HK-2 (cell line): ENCODE data around the gene NR6A1.

Experiments used
- DNase-seq: peaks from one replicate; pipeline ENCODE4 v3.0.0-alpha.2; 2018; ENCODE audit not compliant: unreplicated experiment

Gene NR6A1

DNA sequence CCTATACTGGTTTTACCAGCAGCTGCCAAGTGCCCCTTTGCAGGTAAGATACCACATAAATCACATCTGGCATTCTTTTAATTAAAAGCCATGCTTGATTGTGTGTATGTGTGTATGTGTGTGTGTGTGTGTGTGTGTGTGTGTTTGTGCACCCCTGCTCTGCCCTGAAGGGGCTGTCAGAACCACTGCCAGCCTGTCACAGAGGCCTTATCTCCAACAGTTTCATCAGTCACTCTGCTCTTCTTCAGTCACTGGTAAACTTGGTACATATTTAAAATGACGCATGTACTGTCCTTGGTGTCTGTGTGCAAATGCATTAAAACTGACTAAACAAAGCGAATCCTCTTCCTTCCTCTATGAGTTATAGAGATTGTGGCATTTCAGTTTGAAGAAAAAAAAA, 244.9 kb downstream of the NR6A1 start:
- no peak for DNase-seq

DNA sequence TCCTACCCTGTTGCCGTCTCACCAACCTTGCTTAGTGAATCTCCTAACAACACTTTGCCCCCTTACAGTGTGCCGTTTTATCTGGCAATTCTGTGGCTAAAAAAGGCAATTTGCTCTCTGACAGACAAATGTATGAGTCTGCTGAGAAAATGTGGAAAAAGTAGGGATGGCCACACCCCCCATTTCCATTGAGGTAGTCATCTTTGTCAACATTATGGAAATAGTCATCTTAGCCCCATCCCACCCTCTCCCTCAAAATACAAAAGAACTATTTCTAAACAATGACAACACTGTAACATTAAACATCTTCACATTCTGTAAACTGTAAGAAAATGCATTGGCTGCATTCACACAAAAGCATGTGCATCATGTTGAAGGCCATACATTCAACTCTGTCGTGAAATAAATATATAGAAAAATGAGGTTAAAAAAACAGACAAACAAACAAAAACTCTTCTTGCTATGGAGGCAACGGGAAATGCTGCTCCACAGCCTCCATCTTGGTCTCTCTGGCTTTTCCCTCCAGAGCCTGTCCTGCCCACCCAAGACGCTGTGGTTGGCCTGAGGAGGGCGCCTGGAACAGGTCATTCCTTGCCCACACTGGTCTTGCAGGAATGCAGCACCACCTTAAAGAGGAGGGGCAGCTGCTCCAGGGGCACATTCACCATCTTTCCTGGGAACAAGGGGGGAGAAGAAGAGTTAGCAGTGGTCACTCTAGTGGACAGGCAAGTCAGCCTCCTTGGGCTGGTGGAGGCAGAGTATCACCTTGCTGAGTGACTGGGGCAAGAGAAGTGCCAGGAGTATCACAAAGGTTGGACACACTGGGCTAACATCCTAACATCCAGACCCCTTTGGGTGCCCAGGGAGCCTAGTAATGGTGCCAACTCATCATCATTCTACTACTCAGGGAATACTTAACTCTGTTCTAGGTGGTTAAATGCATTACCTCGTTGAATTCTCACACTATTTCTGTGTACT, 248.7 kb downstream of the NR6A1 start:
- DNase-seq = no peak

DNA sequence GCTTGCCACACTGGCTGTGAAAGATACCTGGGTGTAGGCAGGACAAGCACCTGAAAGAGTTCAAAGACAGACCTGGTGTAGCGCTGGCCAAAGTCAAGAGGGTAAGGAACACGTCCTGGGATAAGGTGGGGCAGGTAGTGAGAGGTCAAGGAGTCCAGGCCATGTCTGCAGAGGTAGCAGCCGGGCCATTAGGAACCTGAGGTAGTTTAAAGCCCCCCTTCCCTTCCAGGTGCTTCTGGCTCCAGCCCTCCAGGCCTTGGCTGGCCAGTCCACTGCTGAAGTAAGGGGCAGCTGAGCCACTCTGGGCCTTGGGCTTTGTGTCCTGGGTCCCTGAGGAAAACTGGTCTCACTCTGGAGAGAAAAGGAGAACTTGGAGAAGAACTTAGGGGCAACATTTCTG, 250.0 kb downstream of the NR6A1 start:
- DNase-seq = no peak

DNA sequence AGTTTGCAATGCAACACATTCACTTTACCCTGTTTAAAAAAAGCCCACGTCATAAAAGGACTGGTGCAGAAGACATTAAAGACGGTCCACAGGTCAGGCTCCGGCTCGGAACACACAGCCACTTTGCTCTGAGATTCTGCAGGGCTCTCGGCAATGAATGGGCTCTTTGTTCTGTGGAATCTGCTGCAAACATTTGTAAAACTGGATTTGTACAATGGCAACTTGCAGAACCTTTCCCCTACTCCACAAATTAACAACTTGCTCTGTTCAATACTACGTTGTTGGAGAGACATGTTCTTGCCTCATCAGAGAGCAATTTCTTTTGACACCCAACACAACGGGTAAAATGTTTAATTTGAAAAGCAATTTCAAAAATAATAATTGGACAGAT, 250.9 kb downstream of the NR6A1 start:
- DNase-seq = no peak

DNA sequence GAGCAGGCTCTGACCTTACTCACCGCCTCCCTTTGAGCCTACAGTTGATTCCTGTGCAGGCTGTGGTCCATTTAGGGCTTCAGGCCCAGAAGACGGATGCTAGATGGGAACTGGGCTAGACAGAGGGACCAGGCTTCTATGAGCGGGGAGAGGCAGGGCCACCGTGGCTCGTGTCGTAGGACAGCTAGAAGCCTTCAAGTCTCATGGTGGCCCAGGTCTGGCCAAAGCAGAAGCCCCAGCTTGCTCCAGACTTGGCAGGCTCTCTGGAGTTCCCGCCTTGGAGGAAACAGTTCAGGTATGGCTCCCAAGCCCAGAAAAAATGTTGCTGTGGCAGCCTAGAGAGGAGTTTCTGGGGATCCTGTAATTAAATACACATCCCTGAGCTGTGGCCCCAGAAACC, 253.0 kb downstream of the NR6A1 start:
- DNase-seq = no peak

GRCh38 chr9:124517600-124517999, 253.5 kb downstream of the NR6A1 start:
- no peak for DNase-seq

DNA sequence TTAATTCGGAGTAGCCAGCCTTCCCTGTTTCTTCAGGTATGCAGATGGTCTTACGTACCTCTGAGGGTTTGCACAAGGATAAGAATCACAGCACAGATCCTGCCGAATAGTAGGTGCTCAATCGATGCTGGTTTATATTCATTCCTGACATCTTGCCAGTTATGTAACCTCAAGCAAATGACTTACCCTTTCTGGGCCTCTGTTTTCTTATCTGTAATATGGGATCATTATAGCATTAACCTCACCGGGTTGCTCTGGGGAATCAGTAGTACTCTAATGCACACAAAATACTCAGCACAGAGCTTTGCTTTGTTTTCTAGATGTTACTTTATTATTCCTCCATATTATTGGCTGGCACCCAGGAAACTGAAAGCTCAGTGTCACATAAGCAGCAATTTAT, 256.2 kb downstream of the NR6A1 start:
- DNase-seq = no peak

DNA sequence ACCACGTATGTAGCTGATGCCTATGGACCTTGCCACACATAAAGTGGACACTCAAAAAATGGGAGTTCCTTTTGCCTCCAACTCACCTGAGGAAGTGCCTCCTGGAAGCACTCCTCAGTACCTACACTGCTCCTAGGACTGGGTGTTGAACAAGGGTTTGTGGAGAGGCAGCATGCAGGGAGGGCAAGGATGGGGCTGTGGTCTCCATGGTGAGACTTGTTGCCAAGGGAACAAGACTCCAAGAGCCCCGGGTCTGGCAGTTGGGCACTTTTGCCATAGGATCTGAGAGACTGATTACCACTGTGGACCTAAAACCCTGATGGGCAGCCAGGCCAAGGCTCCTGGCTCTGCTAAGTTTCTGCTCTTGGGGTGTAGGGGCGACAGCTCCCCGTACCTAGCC, 257.0 kb downstream of the NR6A1 start:
- no peak for DNase-seq

DNA sequence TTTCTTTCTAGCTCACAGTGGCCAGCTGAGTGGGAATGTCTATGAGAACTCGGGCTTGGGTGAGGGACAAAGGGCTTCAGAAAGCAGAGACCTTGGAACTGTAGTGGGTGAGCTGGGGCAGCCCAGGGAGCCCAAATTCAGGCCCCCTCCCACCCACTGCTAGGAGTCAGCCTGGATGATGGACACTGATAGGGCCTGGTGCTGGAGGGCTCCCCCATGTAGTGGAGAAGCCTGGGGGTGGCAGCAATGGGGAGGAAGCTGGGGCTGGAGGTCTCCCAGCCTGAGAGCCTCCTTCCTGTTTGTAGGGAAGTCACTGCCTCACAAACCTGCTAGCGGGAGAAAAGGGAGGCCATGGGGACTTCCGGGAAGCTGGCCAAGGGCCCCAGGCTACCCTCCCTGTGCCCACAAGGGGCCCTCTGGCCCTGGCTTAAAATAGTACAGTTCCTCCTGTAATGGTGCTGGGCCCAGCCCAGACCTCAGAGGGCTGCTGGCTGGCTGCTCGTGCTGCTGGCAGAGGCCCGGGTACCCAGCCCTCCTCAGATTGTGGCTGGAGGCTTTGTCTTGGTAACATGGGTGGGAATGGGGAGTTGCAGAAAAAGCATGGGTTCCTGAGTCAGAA, 257.6 kb downstream of the NR6A1 start:
- DNase-seq = no peak

DNA sequence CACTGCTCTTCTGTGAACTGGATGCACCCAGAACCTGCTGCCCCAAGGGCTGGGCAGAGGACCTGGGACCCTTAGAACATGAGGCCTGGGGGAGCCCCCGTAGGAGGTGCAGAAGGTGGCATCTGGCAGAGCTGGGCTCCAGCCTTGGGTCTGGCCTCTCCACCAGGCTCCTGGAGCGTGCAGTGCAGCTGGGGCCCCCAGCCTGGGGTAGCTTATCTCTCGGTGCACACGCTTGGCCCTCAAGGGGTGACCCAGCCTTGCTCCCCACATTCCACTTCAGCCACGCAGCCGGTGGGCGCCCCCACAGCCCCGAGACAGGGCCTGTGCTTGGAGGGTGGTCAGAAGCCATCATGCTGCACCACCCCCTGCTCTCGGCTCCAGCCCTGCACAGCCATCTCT, 258.3 kb downstream of the NR6A1 start:
- no peak for DNase-seq

DNA sequence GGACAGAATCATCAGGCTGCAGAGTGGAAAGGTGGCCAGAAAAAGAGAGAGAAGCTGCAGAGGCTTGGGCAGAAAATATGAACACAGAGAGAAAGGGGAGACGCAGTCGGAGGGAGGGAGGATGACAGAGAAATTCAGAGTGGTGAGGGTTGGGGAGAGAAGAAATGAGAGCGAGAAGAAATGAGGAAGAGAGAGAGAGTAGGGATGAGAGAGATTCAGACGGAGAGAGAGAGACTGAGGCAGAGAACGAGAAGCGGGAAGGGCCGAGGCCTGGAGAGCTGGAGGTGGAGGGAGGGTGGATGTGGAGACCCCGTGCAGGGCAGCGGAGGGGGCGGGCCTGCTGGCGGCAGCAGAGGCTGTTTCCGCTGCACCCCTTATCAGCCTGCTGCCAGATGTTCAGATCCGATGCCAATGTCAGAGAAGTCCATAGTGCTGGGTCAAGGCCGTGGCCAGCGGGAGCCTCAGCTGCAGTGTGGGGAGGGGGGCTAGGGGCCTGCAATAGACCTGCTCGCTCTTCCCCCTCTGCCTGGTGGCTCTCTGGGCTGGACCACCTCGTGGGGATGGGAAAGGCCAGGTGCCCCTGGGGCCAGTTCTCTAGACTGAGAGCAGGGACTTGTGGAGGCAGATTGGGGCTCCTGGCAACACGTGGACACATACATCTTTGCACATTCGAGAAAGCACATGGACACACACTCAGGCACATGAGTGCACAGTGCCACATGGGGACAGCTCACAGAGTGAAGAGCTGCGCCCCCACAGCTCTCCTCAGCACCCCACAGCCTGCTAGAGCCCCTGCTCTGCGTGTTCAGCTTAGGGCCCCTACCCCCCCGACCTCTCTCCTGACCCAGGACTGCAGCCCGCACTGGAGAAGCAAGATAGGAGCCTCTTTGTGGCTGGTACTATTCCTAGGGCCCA, 259.0 kb downstream of the NR6A1 start:
- DNase-seq = no peak

- no peak for DNase-seq
Measured at GRCh38 chr9:124511426-124511840, 259.7 kb downstream of the NR6A1 start.

DNA sequence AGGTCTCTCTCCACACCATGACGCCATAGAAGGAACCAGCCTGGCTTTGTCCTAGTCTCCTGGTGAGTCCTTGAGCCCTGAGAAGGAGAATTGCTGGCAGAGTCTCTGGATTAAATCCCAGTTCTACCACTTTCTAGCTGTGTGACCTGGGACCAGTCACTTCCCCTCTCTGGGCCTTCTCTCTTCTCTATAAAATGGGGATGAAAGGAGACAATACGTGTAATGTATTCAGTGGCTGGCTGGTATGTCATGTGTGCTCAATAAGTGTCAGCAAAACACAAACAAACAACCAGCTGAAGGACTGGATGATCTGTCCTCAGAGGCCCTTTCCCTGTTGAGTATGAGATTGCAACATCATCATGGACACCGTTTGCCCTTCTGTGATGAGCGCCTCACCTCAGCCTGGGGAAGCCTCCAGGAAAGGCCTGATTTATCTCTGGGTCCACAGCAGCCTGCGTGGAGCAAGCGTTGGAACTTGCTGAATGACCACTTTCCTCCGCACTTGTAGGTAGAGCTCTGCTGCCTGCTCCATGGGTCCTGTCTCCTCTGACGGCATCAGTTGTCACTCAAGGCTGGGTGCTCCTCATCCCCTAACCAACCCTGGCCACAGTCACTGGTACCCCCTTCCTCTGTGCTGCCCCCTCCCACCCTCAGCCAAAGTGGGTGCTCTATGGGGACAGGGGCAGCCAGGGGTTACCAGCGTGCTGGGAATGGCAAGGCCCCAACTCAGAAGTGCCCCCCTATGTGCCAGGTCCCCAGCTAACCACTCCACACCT, 260.3 kb downstream of the NR6A1 start:
- DNase-seq = no peak

GRCh38 chr9:124507880-124508423, 263.2 kb downstream of the NR6A1 start:
- DNase-seq = no peak

GRCh38 chr9:124506931-124507879, 263.9 kb downstream of the NR6A1 start, which contains the start of gene NR5A1:
TSS of gene NR5A1 (minus strand) at chr9:124507399. CDS start at chr9:124503395, 4,004 bp downstream.
- DNase-seq = no peak

DNA sequence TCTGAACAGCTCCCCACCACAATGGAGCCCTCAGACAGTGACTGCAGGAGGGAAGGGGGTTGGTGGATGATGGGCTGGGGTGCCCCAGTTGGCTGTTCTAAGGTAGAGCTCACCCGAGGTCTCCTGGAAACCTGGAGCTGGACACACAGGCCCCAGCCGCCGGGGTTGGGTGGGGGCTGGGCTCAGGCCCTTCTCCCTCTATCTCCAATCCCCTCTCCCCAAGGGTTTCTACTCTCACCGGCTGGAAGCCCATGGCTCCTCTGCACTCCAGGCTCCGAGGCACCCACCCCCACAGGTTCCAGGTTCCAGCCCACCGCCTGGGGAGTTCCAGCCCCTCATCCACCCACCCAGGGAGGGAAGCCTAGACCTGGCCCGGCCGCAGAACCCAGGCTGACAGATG, 264.7 kb downstream of the NR6A1 start:
- no peak for DNase-seq

- no peak for DNase-seq
Measured at GRCh38 chr9:124505901-124506346, 265.2 kb downstream of the NR6A1 start.

- no peak for DNase-seq
Measured at GRCh38 chr9:124505006-124505900, 265.9 kb downstream of the NR6A1 start.

DNA sequence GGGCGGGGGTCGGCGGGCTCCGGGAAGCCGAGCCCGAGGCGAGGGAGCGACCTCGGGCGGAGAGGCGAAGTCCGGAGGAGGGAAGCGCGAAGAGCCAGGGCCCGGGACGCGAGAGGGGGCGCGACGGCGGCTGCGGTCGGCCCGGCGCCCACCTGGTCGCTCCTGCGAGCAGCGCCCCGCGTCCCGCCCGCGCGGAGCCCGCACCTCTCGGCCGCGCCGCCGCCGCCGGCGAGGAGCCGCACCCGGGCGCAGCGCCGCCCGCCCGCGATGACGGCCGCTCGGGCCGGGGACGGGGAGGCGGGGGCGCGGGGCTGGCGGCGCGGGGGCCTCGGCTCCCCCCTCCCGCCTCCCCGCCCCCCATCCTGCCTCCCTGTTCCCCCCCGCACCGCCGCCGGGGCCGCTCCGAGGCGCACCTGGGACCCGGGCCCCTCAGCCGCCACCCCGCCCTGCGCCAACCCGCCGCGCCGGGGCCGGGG, 266.5 kb downstream of the NR6A1 start:
- no peak for DNase-seq
